GM12891 (cell line): ENCODE data around the gene MCTP1.

Source experiments
- POLR2A ChIP-seq: IDR thresholded peaks from 2 replicates; pipeline ENCODE4 v1.6.1; 2011; ENCODE audit warnings: low read depth, low read length, control low read depth
- POLR2AphosphoS5 ChIP-seq: IDR thresholded peaks from 2 replicates; pipeline ENCODE4 v1.6.1; 2011; ENCODE audit warnings: low read depth, low read length, control low read depth
- SPI1 ChIP-seq: IDR thresholded peaks from 2 replicates; pipeline ENCODE4 v1.6.1; 2011; ENCODE audit warnings: low read depth, low read length, control low read depth
- TAF1 ChIP-seq: IDR thresholded peaks from 2 replicates; pipeline ENCODE4 v1.6.1; 2011; ENCODE audit warnings: low read depth, low read length, control low read depth

GRCh38 chr5:95087816-95088317 is 197.0 kb downstream of the MCTP1 start:
- no peak for TF ChIP-seq POLR2A
- TF ChIP-seq SPI1: peak; percentile 84
- TF ChIP-seq POLR2AphosphoS5: no peak
- no peak; the same call in 1 of the 2 replicates for TF ChIP-seq TAF1
